DND-41 (cell line): ENCODE data around the gene CENPP.

ENCODE experiments used
- ATAC-seq: fragments of 200-7000 bp; cut with Tn5 transposase; 3 replicates; pipeline ENCODE4 v1.9.1; 2021; ENCODE audit warnings: low read depth; ENCODE audit not compliant: insufficient read depth
- DNase-seq: peaks from one replicate; pipeline ENCODE4 v3.0.0-alpha.2; 2020
- H2AFZ ChIP-seq: 2 replicates; pipeline ENCODE4 v1.6.0; 2012; ENCODE audit warnings: low read depth, low read length
- H3K27ac ChIP-seq: 2 replicates; pipeline ENCODE4 v1.5.1; 2012; ENCODE audit warnings: low read length, inconsistent platforms
- H3K27me3 ChIP-seq: fragments of 200-600 bp; sonication (generic); 2 replicates; pipeline ENCODE4 v1.6.0; 2012; ENCODE audit warnings: low read length, mild to moderate bottlenecking, inconsistent platforms; ENCODE audit not compliant: insufficient read depth, poor library complexity
- H3K36me3 ChIP-seq: 2 replicates; pipeline ENCODE4 v1.5.1; 2012; ENCODE audit warnings: low read length, inconsistent platforms; ENCODE audit not compliant: insufficient read depth
- H3K4me1 ChIP-seq: 2 replicates; pipeline ENCODE4 v1.5.1; 2012; ENCODE audit warnings: mild to moderate bottlenecking, low read length; ENCODE audit not compliant: insufficient read depth
- H3K4me2 ChIP-seq: 2 replicates; pipeline ENCODE4 v1.6.0; 2012; ENCODE audit warnings: mild to moderate bottlenecking, moderate library complexity, low read length, inconsistent platforms; ENCODE audit not compliant: insufficient read depth
- H3K4me3 ChIP-seq, 2 experiments: fragments of 200-600 bp in 1 of 2; shearing (Covaris generic) in 1 of 2; 2 replicates each; pipeline ENCODE4 v1.5.1; 2012 to 2016; ENCODE audit warnings: inconsistent platforms in 2 of 2, low read length in 2 of 2, mild to moderate bottlenecking in 2 of 2, low read depth in 1 of 2, moderate library complexity in 1 of 2
- H3K79me2 ChIP-seq: 2 replicates; pipeline ENCODE4 v1.6.0; 2012; ENCODE audit warnings: low read length, inconsistent platforms; ENCODE audit not compliant: insufficient read depth
- H3K9ac ChIP-seq: 2 replicates; pipeline ENCODE4 v1.6.0; 2012; ENCODE audit warnings: low read depth, mild to moderate bottlenecking, inconsistent platforms, low read length, moderate library complexity
- H3K9me3 ChIP-seq: 2 replicates; pipeline ENCODE4 v1.5.1; 2012; ENCODE audit warnings: low read length, moderate library complexity, mild to moderate bottlenecking, inconsistent platforms; ENCODE audit not compliant: insufficient read depth, severe bottlenecking
- H4K20me1 ChIP-seq: 2 replicates; pipeline ENCODE4 v1.6.0; 2012; ENCODE audit warnings: low read length; ENCODE audit not compliant: insufficient read depth
- CTCF ChIP-seq: IDR thresholded peaks from 2 replicates; pipeline ENCODE4 v1.5.1; 2012; ENCODE audit warnings: borderline replicate concordance, low read length, moderate library complexity, mild to moderate bottlenecking; ENCODE audit not compliant: poor library complexity, severe bottlenecking; ENCODE audit errors: extremely low read depth
- EZH2 ChIP-seq: IDR thresholded peaks from 3 replicates; pipeline ENCODE4 v1.6.1; 2012; ENCODE audit warnings: borderline replicate concordance, low read depth, mild to moderate bottlenecking, moderate library complexity, low read length, inconsistent platforms; ENCODE audit not compliant: severe bottlenecking

CENPP gene

GRCh38 chr9:92617951-92618510, 292.3 kb downstream of the CENPP start:
- Histone ChIP-seq H4K20me1 (no peaks in the 10 kb centered on the region), H3K9me3 (no peaks in the 10 kb centered on the region), H3K36me3 (peaks cover 78% of the 10 kb centered on the region), H2AFZ (no peak overlapping the region), H3K4me3 (no peak overlapping the region), H3K79me2 (no peaks in the 10 kb centered on the region), H3K27ac (no peak overlapping the region), H3K27me3 (no peaks in the 10 kb centered on the region), H3K9ac (no peak overlapping the region), H3K4me1 (no peaks in the 10 kb centered on the region), H3K4me2 (no peak overlapping the region)
- TF ChIP-seq EZH2 (no peak), CTCF (no peak)
- no peak for DNase-seq
- ATAC-seq: no peak

DNA sequence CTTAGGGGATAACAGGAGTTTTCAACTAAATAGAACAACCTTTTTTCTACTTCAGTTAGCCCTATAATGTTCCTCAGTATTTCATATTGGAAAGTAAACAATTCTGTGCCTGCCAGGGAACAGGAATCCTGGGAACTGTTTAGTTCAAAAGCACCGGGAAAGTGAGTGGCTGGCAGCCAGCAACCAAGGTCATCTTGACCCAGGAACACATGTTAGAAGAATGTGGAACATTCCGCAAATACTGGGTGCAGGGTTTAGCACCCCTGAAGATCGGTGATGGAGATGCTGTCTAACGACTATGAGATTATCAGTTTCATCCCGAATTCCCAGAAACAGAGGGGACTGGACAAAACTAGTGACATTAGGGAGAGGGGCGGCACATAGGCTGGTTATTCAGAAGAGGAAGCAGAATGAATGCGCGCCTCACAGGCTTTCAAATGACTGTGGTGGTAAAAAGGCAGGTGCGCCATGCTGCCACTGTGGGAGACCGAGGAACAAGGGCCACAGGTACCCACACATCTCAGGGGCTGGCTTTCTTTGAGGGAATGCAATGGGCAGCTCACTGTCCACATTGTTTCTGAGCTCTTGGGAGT, 293.0 kb downstream of the CENPP start:
- Histone ChIP-seq H4K20me1 (no peaks in the 10 kb centered on the region), H2AFZ (no peak overlapping the region), H3K27ac (no peak overlapping the region), H3K27me3 (no peaks in the 10 kb centered on the region), H3K9ac (no peak overlapping the region), H3K79me2 (no peaks in the 10 kb centered on the region), H3K36me3 (peaks cover 75% of the 10 kb centered on the region), H3K4me2 (no peak overlapping the region), H3K4me1 (no peaks in the 10 kb centered on the region), H3K4me3 (no peak overlapping the region), H3K9me3 (no peaks in the 10 kb centered on the region)
- TF ChIP-seq CTCF (no peak), EZH2 (no peak)
- no peak for DNase-seq
- ATAC-seq: no peak

- H3K79me2 ChIP-seq: no peaks in the 10 kb centered on the region
- no peak overlapping the region for H2AFZ ChIP-seq
- H3K4me1 ChIP-seq: no peaks in the 10 kb centered on the region
- no peak overlapping the region for H3K4me3 ChIP-seq
- H4K20me1 ChIP-seq: no peaks in the 10 kb centered on the region
- peaks cover 72% of the 10 kb centered on the region for H3K36me3 ChIP-seq
- H3K27me3 ChIP-seq: no peaks in the 10 kb centered on the region
- no peak for DNase-seq
- TF ChIP-seq EZH2: no peak
- TF ChIP-seq CTCF: no peak
- H3K4me2 ChIP-seq: no peak overlapping the region
- H3K9me3 ChIP-seq: no peaks in the 10 kb centered on the region
- no peak for ATAC-seq
- H3K9ac ChIP-seq: no peak overlapping the region
- H3K27ac ChIP-seq: no peak overlapping the region
Observed at GRCh38 chr9:92619601-92620300, 294.0 kb downstream of the CENPP start.
